ENCODE results near the gene COPS2. TPM values are rescaled to one million over a fixed set of nuclear protein-coding genes. Genes with fewer than 3 reads are reported as not detected.
"Not testable (repeated sequence)": the region's sequence is repeated elsewhere in the genome, so short reads cannot be mapped to it uniquely, and the experiment has no call there.

COPS2 gene
- total and polyA plus RNA-seq, 2 of the 13 experiments (the other 11 are each of a cell fraction or from before 2014, with no cell fraction given) = 37.8 to 66.3 TPM

- ATAC-seq = no peak
- Histone ChIP-seq H3K27me3 (ENCODE audit: control insufficient read depth in 1 of 2, insufficient read depth in 2 of 2, low read length in 2 of 2) (no peaks in the 10 kb centered on the region), H3K4me1 (ENCODE audit: insufficient read depth, low read length) (peaks cover 14% of the 10 kb centered on the region), H3K79me2 (ENCODE audit: insufficient read depth, low read length) (no peaks in the 10 kb centered on the region), H3K27ac (ENCODE audit: extremely low read length, insufficient read depth, low read length) (no peak overlapping the region), H3K9me3 (ENCODE audit: low read length) (no peaks in the 10 kb centered on the region), H3K36me3 (replicated peaks in 1 of 2; ENCODE audit: control insufficient read depth in 1 of 2, insufficient read depth in 2 of 2, low read length in 2 of 2) (no peaks in the 10 kb centered on the region), H3K4me3 (replicated peaks in 1 of 3; ENCODE audit: insufficient read depth in 1 of 3, low read depth in 2 of 3, low read length in 3 of 3) (no peak overlapping the region), H4K20me1 (ENCODE audit: insufficient read depth, low read length) (no peaks in the 10 kb centered on the region), H2AFZ (ENCODE audit: low read length) (no peak overlapping the region), H3K9ac (ENCODE audit: insufficient read depth, low read depth, low read length) (no peak overlapping the region), H3K4me2 (ENCODE audit: low read depth, low read length) (no peak overlapping the region)
- no TSS peak for BruUV-seq (replicated peaks)
- TF ChIP-seq RFXAP (CRISPR knock-in tag; IDR thresholded peaks at IDR 0.05; ENCODE audit: borderline replicate concordance) (no peak), KLF9 (CRISPR knock-in tag; IDR thresholded peaks at IDR 0.05; ENCODE audit: low read depth) (no peak)
- no peak for DNase-seq (ENCODE audit: low spot score)
- ChIA-PET POLR2A (interaction anchor here (1.3 kb wide), 1 partner anchor 10 kb away, joined by 3 read pairs; the partner anchor contains the start of gene GALK2), CTCF (ENCODE audit: low intra/inter-chr PET ratio, low total read pairs) (no interaction called here)
- FAIRE-seq = no peak
- in situ Hi-C loops (cut with HindIII; ENCODE audit: extremely low pct_ligation_motif_present, low pct_unique_long_range_greater_than_20kb) (no loop called here), intact Hi-C loops (cut with micrococcal nuclease; ENCODE audit: unreplicated experiment) (no loop called here)
- 100% methylated on average over 1 of the region's 1 CpG for WGBS (ENCODE audit: low lambda C conversion rate)
Observed at GRCh38 chr15:49179433-49180190, 24.2 kb upstream of the COPS2 start.

- Histone ChIP-seq H3K79me2 (ENCODE audit: insufficient read depth, low read length) (no peaks in the 10 kb centered on the region), H3K9ac (ENCODE audit: insufficient read depth, low read depth, low read length) (no peak overlapping the region), H3K4me1 (ENCODE audit: insufficient read depth, low read length) (peaks cover 14% of the 10 kb centered on the region), H3K36me3 (replicated peaks in 1 of 2; ENCODE audit: control insufficient read depth in 1 of 2, insufficient read depth in 2 of 2, low read length in 2 of 2) (no peaks in the 10 kb centered on the region), H3K4me3 (replicated peaks in 1 of 3; ENCODE audit: insufficient read depth in 1 of 3, low read depth in 2 of 3, low read length in 3 of 3) (no peak overlapping the region), H3K9me3 (ENCODE audit: low read length) (no peaks in the 10 kb centered on the region), H3K4me2 (ENCODE audit: low read depth, low read length) (no peak overlapping the region), H2AFZ (ENCODE audit: low read length) (no peak overlapping the region), H3K27me3 (ENCODE audit: control insufficient read depth in 1 of 2, insufficient read depth in 2 of 2, low read length in 2 of 2) (no peaks in the 10 kb centered on the region), H4K20me1 (ENCODE audit: insufficient read depth, low read length) (no peaks in the 10 kb centered on the region), H3K27ac (ENCODE audit: extremely low read length, insufficient read depth, low read length) (no peak overlapping the region)
- in situ Hi-C loops (cut with HindIII; ENCODE audit: extremely low pct_ligation_motif_present, low pct_unique_long_range_greater_than_20kb) (no loop called here), intact Hi-C loops (cut with micrococcal nuclease; ENCODE audit: unreplicated experiment) (no loop called here)
- ChIA-PET CTCF (ENCODE audit: low intra/inter-chr PET ratio, low total read pairs) (no interaction called here), POLR2A (interaction anchor here (0.8 kb wide), 1 partner anchor 9 kb away, joined by 3 read pairs; the partner anchor contains the start of gene GALK2)
- TF ChIP-seq AKAP8 (CRISPR knock-in tag; IDR thresholded peaks at IDR 0.05) (no peak), ZNF704 (CRISPR knock-in tag; IDR thresholded peaks at IDR 0.05; ENCODE audit: borderline replicate concordance) (no peak), PATZ1 (CRISPR knock-in tag; IDR thresholded peaks at IDR 0.05) (no peak), ESRRA (CRISPR knock-in tag; IDR thresholded peaks at IDR 0.05; ENCODE audit: low read depth) (no peak)
- ATAC-seq (no peak), FAIRE-seq (no peak), DNase-seq (ENCODE audit: low spot score) (no peak)
- BruUV-seq (replicated peaks) = no TSS peak
- 90% methylated on average over 7 of the region's 7 CpGs for WGBS (ENCODE audit: low lambda C conversion rate)
Observed at GRCh38 chr15:49178497-49178896, 23.1 kb upstream of the COPS2 start.

- H3K4me2 ChIP-seq (ENCODE audit: low read depth, low read length); FAIRE-seq; H3K9ac ChIP-seq (ENCODE audit: insufficient read depth, low read depth, low read length); H3K36me3 ChIP-seq (replicated peaks in 1 of 2; ENCODE audit: control insufficient read depth in 1 of 2, insufficient read depth in 2 of 2, low read length in 2 of 2); H3K4me3 ChIP-seq (replicated peaks in 1 of 3; ENCODE audit: insufficient read depth in 1 of 3, low read depth in 2 of 3, low read length in 3 of 3); H3K9me3 ChIP-seq (ENCODE audit: low read length); H2AFZ ChIP-seq (ENCODE audit: low read length); H3K27me3 ChIP-seq (ENCODE audit: control insufficient read depth in 1 of 2, insufficient read depth in 2 of 2, low read length in 2 of 2); CTCF ChIA-PET (ENCODE audit: low intra/inter-chr PET ratio, low total read pairs); POLR2A ChIA-PET; ATAC-seq; BruUV-seq (replicated peaks); intact Hi-C loops (cut with micrococcal nuclease; ENCODE audit: unreplicated experiment); H3K27ac ChIP-seq (ENCODE audit: extremely low read length, insufficient read depth, low read length); H4K20me1 ChIP-seq (ENCODE audit: insufficient read depth, low read length); in situ Hi-C loops (cut with HindIII; ENCODE audit: extremely low pct_ligation_motif_present, low pct_unique_long_range_greater_than_20kb); DNase-seq (ENCODE audit: low spot score): not testable (repeated sequence)
- H3K4me1 ChIP-seq (ENCODE audit: insufficient read depth, low read length) = peaks cover 26% of the 10 kb centered on the region
- H3K79me2 ChIP-seq (ENCODE audit: insufficient read depth, low read length) = peaks cover 14% of the 10 kb centered on the region
- WGBS (ENCODE audit: low lambda C conversion rate) = 83% methylated on average over 6 of the region's 6 CpGs
Observed at GRCh38 chr15:49175582-49176397, 20.4 kb upstream of the COPS2 start.

All from HepG2 (cell line).